ENCODE results near the gene HSPA13. TPM values are rescaled to one million over a fixed set of nuclear protein-coding genes. Genes with fewer than 3 reads are reported as not detected.
"Not testable (repeated sequence)": the region's sequence is repeated elsewhere in the genome, so short reads cannot be mapped to it uniquely, and the experiment has no call there.

Gene HSPA13
- total and polyA plus RNA-seq, 10 of the 15 experiments (the other 5 are each of a cell fraction or from before 2014, with no cell fraction given): 10.0 to 26.9 (median 18.6) TPM

- TF ChIP-seq HDGF (IDR thresholded peaks at IDR 0.05) (no peak), YY1 (IDR thresholded peaks at IDR 0.05; ENCODE audit: low read depth, low read length) (no peak), YBX1 (IDR thresholded peaks at IDR 0.05) (no peak), BRCA1 (IDR thresholded peaks at IDR 0.05; ENCODE audit: low read depth, low read length) (no peak), RELA (IDR thresholded peaks at IDR 0.05; ENCODE audit: borderline replicate concordance, partially characterized antibody) (no peak), SMAD1 (IDR thresholded peaks at IDR 0.05; ENCODE audit: low read depth, partially characterized antibody) (no peak)
- TF ChIP-seq, protein P1, sequence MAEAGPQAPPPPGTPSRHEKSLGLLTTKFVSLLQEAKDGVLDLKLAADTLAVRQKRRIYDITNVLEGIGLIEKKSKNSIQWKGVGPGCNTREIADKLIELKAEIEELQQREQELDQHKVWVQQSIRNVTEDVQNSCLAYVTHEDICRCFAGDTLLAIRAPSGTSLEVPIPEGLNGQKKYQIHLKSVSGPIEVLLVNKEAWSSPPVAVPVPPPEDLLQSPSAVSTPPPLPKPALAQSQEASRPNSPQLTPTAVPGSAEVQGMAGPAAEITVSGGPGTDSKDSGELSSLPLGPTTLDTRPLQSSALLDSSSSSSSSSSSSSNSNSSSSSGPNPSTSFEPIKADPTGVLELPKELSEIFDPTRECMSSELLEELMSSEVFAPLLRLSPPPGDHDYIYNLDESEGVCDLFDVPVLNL (IDR thresholded peaks at IDR 0.05; ENCODE audit: low read depth, low read length): no peak
These were observed 29.7 kb downstream of the HSPA13 start (continued) for GRCh38 chr21:14353231-14353630.

DNA sequence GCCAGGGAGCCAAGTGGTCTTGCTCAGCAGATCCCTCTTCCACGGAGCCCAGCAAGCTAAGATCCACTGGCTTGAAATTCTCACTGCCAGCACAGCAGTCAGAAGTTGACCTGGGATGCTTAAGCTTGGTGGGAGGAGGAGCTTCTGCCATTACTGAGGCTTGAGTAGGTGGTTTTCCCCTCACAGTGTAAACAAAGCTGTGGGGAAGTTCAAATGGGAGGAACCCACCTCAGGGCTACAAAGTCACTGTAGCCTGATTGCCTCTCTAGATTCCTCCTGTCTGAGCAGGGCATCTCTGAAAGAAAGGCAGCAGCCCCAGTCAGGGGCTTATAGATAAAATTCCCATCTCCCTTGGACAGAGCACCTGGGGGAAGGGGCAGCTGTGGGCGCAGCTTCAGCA is 55.6 kb downstream of the HSPA13 start:
- in situ Hi-C loops (cut with MboI); intact Hi-C loops (cut with micrococcal nuclease; ENCODE audit: unreplicated experiment); H3K27me3 ChIP-seq (replicated peaks in 1 of 2; ENCODE audit: control insufficient read depth in 2 of 2, insufficient read depth in 2 of 2, low read length in 1 of 2); H3K79me2 ChIP-seq (ENCODE audit: control insufficient read depth, insufficient read depth, low read length); H3K4me1 ChIP-seq (ENCODE audit: control insufficient read depth, insufficient read depth, low read length); BruUV-seq (replicated peaks); H3K4me3 ChIP-seq; CTCF ChIA-PET; H3K27ac ChIP-seq (ENCODE audit: control insufficient read depth, insufficient read depth); FAIRE-seq; SMC1A ChIA-PET (ENCODE audit: uncharacterized antibody, unreplicated experiment); H4K20me1 ChIP-seq (ENCODE audit: control insufficient read depth, insufficient read depth); ATAC-seq; H3K36me3 ChIP-seq (ENCODE audit: control insufficient read depth in 2 of 2, insufficient read depth in 2 of 2, low read length in 1 of 2); DNase-seq (ENCODE audit: low read depth, low spot score); H3K9ac ChIP-seq (ENCODE audit: control insufficient read depth, insufficient read depth, low read length); H3K4me2 ChIP-seq (ENCODE audit: control insufficient read depth, insufficient read depth); H3K9me3 ChIP-seq (replicated peaks; ENCODE audit: control insufficient read depth, insufficient read depth, low read length); POLR2A ChIA-PET; RAD21 ChIA-PET (ENCODE audit: unreplicated experiment); H2AFZ ChIP-seq (ENCODE audit: control insufficient read depth, low read depth, low read length): not testable (repeated sequence)
- WGBS (ENCODE audit: insufficient coverage, insufficient replicate concordance, low lambda C conversion rate, missing lambda C conversion rate): 20% methylated on average over 2 of the region's 2 CpGs

Measured in GM12878 (cell line).